Liver (tissue), 2 donors: Measurements from ENCODE around the gene TNIP3.

Experiments
- ATF3 ChIP-seq: IDR thresholded peaks from 2 replicates; pipeline ENCODE4 v1.6.1; 2016; ENCODE audit warnings: antibody characterized with exemption
- RAD21 ChIP-seq, 2 donors: IDR thresholded peaks; 2 replicates each; pipeline ENCODE4 v1.6.1; 2016; ENCODE audit warnings: antibody characterized with exemption in 2 of 2, mild to moderate bottlenecking in 2 of 2
- donor health status: healthy.

GRCh38 chr4:121096191-121096590 is 67.9 kb downstream of the TNIP3 start:
- no peak for TF ChIP-seq RAD21 (IDR thresholded peaks at IDR 0.05)
- no peak for TF ChIP-seq ATF3
